GM12878 (cell line): ENCODE results near the gene SLC39A11. TPM values are rescaled to one million over a fixed set of nuclear protein-coding genes. Genes with fewer than 3 reads are reported as not detected.

Experiments
- ATAC-seq: fragments of 200-7000 bp; cut with Tn5 transposase; 3 replicates; pipeline ENCODE4 v1.9.1; 2020; ENCODE audit warnings: mild to moderate bottlenecking, moderate library complexity
- BruUV-seq: library from RNA; stranded (reverse); fragments of 400-500 nt; replicated peaks from 2 replicates; lab custom pipeline; 2021; lab: Mats Ljungman, UMichigan
- CTCF ChIA-PET: fragments of 300-600 bp; sonication (Branson Sonifier 250); formaldehyde crosslinking; extraction: SDS; loops from one replicate; lab custom pipeline; 2021; ENCODE audit warnings: inconsistent platforms; lab: Yijun Ruan, JAX
- POLR2A ChIA-PET: fragments of 350-600 bp; formaldehyde crosslinking; extraction: SDS; loops from one replicate; lab custom pipeline; 2021; ENCODE audit warnings: inconsistent platforms; lab: Charles Lee
- RAD21 ChIA-PET: fragments of 300-600 bp; sonication (Branson Sonifier 250); formaldehyde crosslinking; loops from one replicate; lab custom pipeline; 2023; ENCODE audit warnings: antibody characterized with exemption; ENCODE audit not compliant: unreplicated experiment; lab: Charles Lee
- SMC1A ChIA-PET: fragments of 300-600 bp; sonication (Branson Sonifier 250); formaldehyde crosslinking; loops from one replicate; lab custom pipeline; 2023; ENCODE audit not compliant: unreplicated experiment, uncharacterized antibody; lab: Charles Lee
- DNase-seq: peaks from one replicate; pipeline ENCODE4 v3.0.0-alpha.2; 2011; ENCODE audit warnings: low read depth, low spot score
- FAIRE-seq: peaks from 3 replicates; lab custom pipeline; 2011; peaks lifted over from hg19 to GRCh38; lab: Jason Lieb, UNC
- H2AFZ ChIP-seq: 2 replicates; pipeline ENCODE4 v1.6.0; 2011; ENCODE audit warnings: low read depth, low read length, control low read depth; ENCODE audit not compliant: control insufficient read depth
- H3K27ac ChIP-seq: 2 replicates; pipeline ENCODE4 v1.5.1; 2011; ENCODE audit warnings: control low read depth; ENCODE audit not compliant: control insufficient read depth, insufficient read depth
- H3K27me3 ChIP-seq, 2 experiments: replicated peaks in 1 of 2; 2 replicates each; pipeline versions ENCODE4 v1.6.0 to v1.6.1; 2011; ENCODE audit warnings: low read length in 1 of 2; ENCODE audit not compliant: control insufficient read depth in 2 of 2, insufficient read depth in 2 of 2
- H3K36me3 ChIP-seq, 2 experiments: 2 replicates each; pipeline ENCODE4 v1.5.1; 2011; ENCODE audit warnings: low read length in 1 of 2; ENCODE audit not compliant: control insufficient read depth in 2 of 2, insufficient read depth in 2 of 2
- H3K4me1 ChIP-seq: 2 replicates; pipeline ENCODE4 v1.6.1; 2011; ENCODE audit warnings: mild to moderate bottlenecking, low read length, moderate library complexity, mixed read lengths; ENCODE audit not compliant: control insufficient read depth, insufficient read depth
- H3K4me2 ChIP-seq: 2 replicates; pipeline ENCODE4 v1.6.0; 2011; ENCODE audit warnings: control low read depth; ENCODE audit not compliant: control insufficient read depth, insufficient read depth
- H3K4me3 ChIP-seq: fragments of 200-600 bp; sonication (generic); 2 replicates; pipeline ENCODE4 v1.5.1; 2016
- H3K79me2 ChIP-seq: 2 replicates; pipeline ENCODE4 v1.6.0; 2011; ENCODE audit warnings: low read length; ENCODE audit not compliant: control insufficient read depth, insufficient read depth
- H3K9ac ChIP-seq: 2 replicates; pipeline ENCODE4 v1.8.0; 2011; ENCODE audit warnings: low read length, control low read depth, mixed read lengths; ENCODE audit not compliant: control insufficient read depth, insufficient read depth
- H3K9me3 ChIP-seq: replicated peaks from 3 replicates; pipeline ENCODE4 v1.5.1; 2011; ENCODE audit warnings: mild to moderate bottlenecking, low read length; ENCODE audit not compliant: control insufficient read depth, insufficient read depth
- H4K20me1 ChIP-seq: 2 replicates; pipeline ENCODE4 v1.6.0; 2011; ENCODE audit not compliant: control insufficient read depth, insufficient read depth
- ASH2L ChIP-seq: fragments of 300-600, 200-600 bp; sonication (generic); IDR thresholded peaks from 2 replicates; pipeline ENCODE4 v1.6.1; 2017; ENCODE audit warnings: low read depth, mild to moderate bottlenecking, borderline replicate concordance
- BHLHE40 ChIP-seq, 2 experiments: fragments of 450-650 bp in 1 of 2; IDR thresholded peaks; 2 replicates each; pipeline ENCODE4 v1.6.1; 2011 to 2017; ENCODE audit warnings: low read depth in 2 of 2, borderline replicate concordance in 1 of 2, improper control_type of control experiment in 1 of 2, low read length in 1 of 2, mild to moderate bottlenecking in 1 of 2
- FOXM1 ChIP-seq: IDR thresholded peaks from 2 replicates; pipeline ENCODE4 v1.6.1; 2012; ENCODE audit warnings: low read depth, mild to moderate bottlenecking, inconsistent platforms, low read length, moderate library complexity
- HDAC2 ChIP-seq: fragments of 200-600 bp; sonication (generic); IDR thresholded peaks from 2 replicates; pipeline ENCODE4 v1.6.1; 2017
- HSF1 ChIP-seq: fragments of 150-350 bp; IDR thresholded peaks from 2 replicates; pipeline ENCODE4 v1.6.1; 2014; ENCODE audit warnings: mild to moderate bottlenecking, low read depth, low read length
- MTA3 ChIP-seq: IDR thresholded peaks from 2 replicates; pipeline ENCODE4 v1.6.1; 2012; ENCODE audit warnings: low read length, inconsistent platforms, borderline replicate concordance
- NFXL1 ChIP-seq: fragments of 450-650 bp; IDR thresholded peaks from 2 replicates; pipeline ENCODE4 v1.6.1; 2017; ENCODE audit warnings: antibody characterized with exemption, mild to moderate bottlenecking, borderline replicate concordance
- PAX5 ChIP-seq: IDR thresholded peaks from 2 replicates; pipeline ENCODE4 v1.6.1; 2011; ENCODE audit warnings: low read depth, low read length, borderline replicate concordance
- PBX3 ChIP-seq: IDR thresholded peaks from 2 replicates; pipeline ENCODE4 v1.6.1; 2011; ENCODE audit warnings: mild to moderate bottlenecking, low read depth, low read length, moderate library complexity; ENCODE audit not compliant: insufficient replicate concordance
- RFX5 ChIP-seq: IDR thresholded peaks from 2 replicates; pipeline ENCODE4 v1.6.1; 2011; ENCODE audit warnings: low read depth, low read length, improper control_type of control experiment
- SMAD5 ChIP-seq: IDR thresholded peaks from 2 replicates; pipeline ENCODE4 v1.6.1; 2016; ENCODE audit warnings: antibody characterized with exemption, low read depth
- WGBS: methylation state at CpG from one replicate; pipeline ENCODE4 v1.1.6; 2016; ENCODE audit warnings: low lambda C conversion rate; ENCODE audit not compliant: insufficient replicate concordance, insufficient coverage; ENCODE audit errors: missing lambda C conversion rate; 5-methylcytosine and 5-hydroxymethylcytosine counted together
- in situ Hi-C: fragments of 300-500 bp; cut with MboI; formaldehyde crosslinking; loops from 9 replicates; pipeline ENCODE4 v1.14.3; 2018; ENCODE audit warnings: mixed read lengths
- intact Hi-C: fragments of 100-400 bp; cut with micrococcal nuclease; formaldehyde crosslinking; loops from one replicate; pipeline ENCODE4 v1.14.2; 2022; ENCODE audit not compliant: unreplicated experiment
- polyA plus RNA-seq, 11 experiments: library from polyadenylated mRNA; depleted of rRNA in 4 of 11; unstranded in 6 of 11; stranded (reverse) in 5 of 11; fragments of >200 nt; fragmentation: Nextera tagmentation in 4 of 11; fragmentation: Illumina TruSeq in 1 of 11; extraction: Ambion mirVana in 4 of 11; extraction: Trizol in 1 of 11; gene quantifications; 1 replicate in 1 of 11; 2 replicates in 10 of 11; pipeline versions ENCODE4 v1.2.1 to v1.2.3, GENCODE V29; 2011 to 2016; ENCODE audit warnings: inconsistent platforms in 2 of 11, missing spikeins in 2 of 11, low read depth in 1 of 11
- total RNA-seq, 4 experiments: library from RNA; depleted of rRNA in 3 of 4; stranded (reverse); fragments of >200 nt in 3 of 4; fragmentation: Illumina TruSeq in 1 of 4; extraction: Trizol in 1 of 4; gene quantifications; 2 replicates each; pipeline versions ENCODE4 v1.2.1 to v1.2.3, GENCODE V29; 2013 to 2021

SLC39A11 gene
- total and polyA plus RNA-seq, 10 of the 15 experiments (the other 5 are each of a cell fraction or from before 2014, with no cell fraction given): 8.6 to 23.8 (median 14.0) TPM

- no peak for DNase-seq
- H3K9me3 ChIP-seq: peaks cover 10% of the 10 kb centered on the region; the same call in 2 of the 3 replicates
- intact Hi-C loops (no loop called here), in situ Hi-C loops (no loop called here)
- 51% methylated on average over 17 of the region's 17 CpGs for WGBS
- no peak overlapping the region for H2AFZ ChIP-seq
- H3K79me2 ChIP-seq: no peaks in the 10 kb centered on the region
- no peak overlapping the region for H3K9ac ChIP-seq
- BruUV-seq: no TSS peak
- H3K4me2 ChIP-seq: no peak overlapping the region
- ChIA-PET SMC1A (no interaction called here), RAD21 (no interaction called here), POLR2A (no interaction called here), CTCF (interaction anchor here (1.8 kb wide), 1 partner anchor 34 kb away, joined by 3 read pairs; no protein-coding TSS in a partner anchor)
- H4K20me1 ChIP-seq: no peaks in the 10 kb centered on the region
- TF ChIP-seq HSF1 (no peak), HDAC2 (no peak), ASH2L (no peak), PAX5 (no peak), NFXL1 (no peak), PBX3 (no peak), MTA3 (no peak), SMAD5 (no peak), FOXM1 (no peak), RFX5 (no peak), BHLHE40 (IDR thresholded peaks at IDR 0.05; ENCODE audit: borderline replicate concordance in 1 of 2, low read depth in 2 of 2, low read length in 1 of 2) (no peak)
- H3K4me3 ChIP-seq: no peak overlapping the region
- H3K27me3 ChIP-seq: no peaks in the 10 kb centered on the region; a peak in 1 of 4 replicates
- FAIRE-seq: no peak
- ATAC-seq: no peak
- no peak overlapping the region for H3K27ac ChIP-seq
- H3K36me3 ChIP-seq: no peaks in the 10 kb centered on the region
- no peaks in the 10 kb centered on the region for H3K4me1 ChIP-seq
Measured at GRCh38 chr17:72622661-72623433, 469.6 kb downstream of the SLC39A11 start.
